ENCODE results near the gene SNTN.

- TF ChIP-seq ASH1L (IDR thresholded peaks at IDR 0.05; ENCODE audit: borderline replicate concordance, low read depth, partially characterized antibody) (no peak), CTCF (IDR thresholded peaks at IDR 0.05 in 2 of 3, conservative IDR thresholded peaks at IDR 0.05 in 1 of 3; ENCODE audit: insufficient read depth in 2 of 3, low read depth in 1 of 3, low read length in 3 of 3) (no peak), ZFP30 (CRISPR knock-in tag; IDR thresholded peaks at IDR 0.05; ENCODE audit: borderline replicate concordance) (no peak), MED1 (CRISPR knock-in tag; IDR thresholded peaks at IDR 0.05; ENCODE audit: borderline replicate concordance) (no peak), RBFOX2 (IDR thresholded peaks at IDR 0.05; ENCODE audit: low read depth, low read length) (no peak), POLR2AphosphoS5 (IDR thresholded peaks at IDR 0.05; ENCODE audit: control insufficient read depth, insufficient read depth, low read depth, low read length) (no peak), RAD21 (CRISPR knock-in tag; conservative IDR thresholded peaks at IDR 0.05 in 1 of 2, IDR thresholded peaks at IDR 0.05 in 1 of 2) (no peak)
Observed at GRCh38 chr3:63652066-63652725, at the start of gene SNTN.

Measured in K562 (cell line).